HG02981 (cell line): ENCODE measurements around the gene COX6B2.
"Not testable (repeated sequence)": the region's sequence is repeated elsewhere in the genome, so short reads cannot be mapped to it uniquely, and the experiment has no call there.

Experiments
- ATAC-seq: cut with Tn5 transposase; IDR thresholded peaks from one replicate; pipeline ENCODE4 v1.9.1; 2021; ENCODE audit warnings: mild to moderate bottlenecking, moderate library complexity; ENCODE audit not compliant: unreplicated experiment

The COX6B2 gene

GRCh38 chr19:55354698-55355212, at the start of gene COX6B2:
TSS of gene COX6B2 (minus strand) at chr19:55354719. CDS start at chr19:55354521, 198 bp downstream.
- ATAC-seq = no peak

- no peak for ATAC-seq
These were observed 48.0 kb upstream of the COX6B2 start for GRCh38 chr19:55402509-55402908.

- not testable (repeated sequence) for ATAC-seq
These were observed 46.9 kb upstream of the COX6B2 start for GRCh38 chr19:55401390-55401789.

- ATAC-seq = no peak
These were observed 46.0 kb upstream of the COX6B2 start for GRCh38 chr19:55400281-55401087.

GRCh38 chr19:55398200-55398925, 43.8 kb upstream of the COX6B2 start:
- no peak for ATAC-seq

- no peak for ATAC-seq
These were observed 38.6 kb upstream of the COX6B2 start for GRCh38 chr19:55392820-55393761.

GRCh38 chr19:55391702-55392615, 37.4 kb upstream of the COX6B2 start:
- ATAC-seq = no peak

GRCh38 chr19:55391191-55391670, 36.7 kb upstream of the COX6B2 start:
- ATAC-seq = no peak

GRCh38 chr19:55390461-55390880, 36.0 kb upstream of the COX6B2 start:
- ATAC-seq = no peak

GRCh38 chr19:55389386-55390317, 35.1 kb upstream of the COX6B2 start:
- no peak for ATAC-seq

GRCh38 chr19:55387736-55388497, 33.4 kb upstream of the COX6B2 start:
- ATAC-seq = no peak

- ATAC-seq = no peak
These were observed 32.0 kb upstream of the COX6B2 start for GRCh38 chr19:55386493-55386971.

GRCh38 chr19:55385724-55386492, 31.4 kb upstream of the COX6B2 start, which contains the start of gene RPL28:
TSS of gene RPL28 (plus strand) at chr19:55385932. CDS start at chr19:55386358, 426 bp downstream.
- peak; percentile 58 for ATAC-seq

GRCh38 chr19:55384920-55385723, 30.6 kb upstream of the COX6B2 start:
- peak; percentile 54 for ATAC-seq

- ATAC-seq = no peak
These were observed 29.8 kb upstream of the COX6B2 start, which contains the start of gene TMEM238 for GRCh38 chr19:55384131-55384919. TSS of gene TMEM238 (minus strand) at chr19:55384292. CDS start at chr19:55384259, 33 bp downstream.
